K562 (cell line): ENCODE measurements around the gene ING5.

Experiments used
- SMAD1 ChIP-seq: fragments of 150-350 bp; IDR thresholded peaks from 2 replicates; pipeline ENCODE4 v1.6.1; 2014; ENCODE audit warnings: low read length, low read depth; ENCODE audit not compliant: partially characterized antibody
- TBL1XR1 ChIP-seq, 2 experiments: IDR thresholded peaks; 2 replicates each; pipeline ENCODE4 v1.6.1; 2012; ENCODE audit warnings: improper control_type of control experiment in 2 of 2, low read length in 2 of 2, mild to moderate bottlenecking in 1 of 2
- ZBTB43 ChIP-seq: sonication (generic); formaldehyde crosslinking; IDR thresholded peaks from 2 replicates; pipeline ENCODE4 v1.8.0; 2023; ENCODE audit warnings: mild to moderate bottlenecking, missing genetic modification reagents
- ZNF217 ChIP-seq: sonication (generic); formaldehyde crosslinking; IDR thresholded peaks from 2 replicates; pipeline ENCODE4 v1.8.0; 2022; ENCODE audit warnings: mild to moderate bottlenecking, missing genetic modification reagents

GRCh38 chr2:241680827-241681599 is 20.8 kb upstream of the ING5 start:
- TF ChIP-seq ZNF217 (no peak), SMAD1 (no peak), ZBTB43 (CRISPR knock-in tag) (no peak), TBL1XR1 (IDR thresholded peaks at IDR 0.05; ENCODE audit: low read length in 2 of 2) (no peak)
